HepG2 (cell line): ENCODE data around the gene IPO8. TPM values are rescaled to one million over a fixed set of nuclear protein-coding genes. Genes with fewer than 3 reads are reported as not detected.

Source experiments
- ASH2L ChIP-seq: fragments of 300-600, 200-600 bp; sonication (generic); IDR thresholded peaks from 2 replicates; pipeline ENCODE4 v1.7.0; 2017; ENCODE audit warnings: low read depth, mild to moderate bottlenecking, moderate library complexity, mixed read lengths, low read length; ENCODE audit not compliant: insufficient read length
- ATF1 ChIP-seq: IDR thresholded peaks from 2 replicates; pipeline ENCODE4 v1.6.1; 2016; ENCODE audit warnings: mild to moderate bottlenecking, control low read depth
- CC2D1A ChIP-seq: sonication (generic); formaldehyde crosslinking; IDR thresholded peaks from 2 replicates; pipeline ENCODE4 v1.8.1; 2023; ENCODE audit warnings: mild to moderate bottlenecking, missing genetic modification reagents
- CEBPG ChIP-seq: IDR thresholded peaks from 2 replicates; pipeline ENCODE4 v1.6.1; 2016
- DRAP1 ChIP-seq: IDR thresholded peaks from 2 replicates; pipeline ENCODE4 v1.6.1; 2016; ENCODE audit warnings: missing genetic modification reagents, missing compliant biosample characterization
- EP300 ChIP-seq, 3 experiments: sonication (generic) in 1 of 3; formaldehyde crosslinking in 1 of 3; IDR thresholded peaks; 2 replicates each; pipeline versions ENCODE4 v1.5.1 to v1.6.1; 2011 to 2020; ENCODE audit warnings: low read depth in 2 of 3, low read length in 2 of 3, borderline replicate concordance in 1 of 3, improper control_type of control experiment in 1 of 3, mild to moderate bottlenecking in 1 of 3, missing genetic modification reagents in 1 of 3, moderate library complexity in 1 of 3
- ERF ChIP-seq: IDR thresholded peaks from 2 replicates; pipeline ENCODE4 v1.6.1; 2018; ENCODE audit warnings: missing biosample characterization, missing genetic modification reagents
- GATAD2A ChIP-seq: IDR thresholded peaks from 2 replicates; pipeline ENCODE4 v1.6.1; 2016
- HOMEZ ChIP-seq: IDR thresholded peaks from 2 replicates; pipeline ENCODE4 v1.6.1; 2016; ENCODE audit warnings: low read depth
- NFATC3 ChIP-seq: sonication (generic); formaldehyde crosslinking; IDR thresholded peaks from 2 replicates; pipeline ENCODE4 v1.5.1; 2020; ENCODE audit warnings: mild to moderate bottlenecking, missing genetic modification reagents
- NFRKB ChIP-seq: fragments of 450-650 bp; IDR thresholded peaks from 2 replicates; pipeline ENCODE4 v1.6.1; 2017
- PRMT3 ChIP-seq: sonication (generic); formaldehyde crosslinking; IDR thresholded peaks from 2 replicates; pipeline ENCODE4 v1.8.1; 2022; ENCODE audit warnings: low read depth, mild to moderate bottlenecking, moderate library complexity, missing genetic modification reagents, borderline replicate concordance
- RFX5 ChIP-seq: IDR thresholded peaks from 2 replicates; pipeline ENCODE4 v1.6.1; 2011; ENCODE audit warnings: low read depth, low read length, improper control_type of control experiment
- SCMH1 ChIP-seq: sonication (generic); formaldehyde crosslinking; IDR thresholded peaks from 2 replicates; pipeline ENCODE4 v1.9.0; 2021; ENCODE audit warnings: missing genetic modification reagents, mild to moderate bottlenecking, borderline replicate concordance
- SNAI1 ChIP-seq: sonication (generic); formaldehyde crosslinking; IDR thresholded peaks from 2 replicates; pipeline ENCODE4 v1.5.0; 2020; ENCODE audit warnings: mild to moderate bottlenecking, missing genetic modification reagents, borderline replicate concordance
- ZNF20 ChIP-seq: sonication (generic); formaldehyde crosslinking; IDR thresholded peaks from 2 replicates; pipeline ENCODE4 v1.4.0; 2020; ENCODE audit warnings: mild to moderate bottlenecking, moderate library complexity, missing genetic modification reagents
- ZNF24 ChIP-seq: fragments of 450-650 bp; IDR thresholded peaks from 2 replicates; pipeline ENCODE4 v1.6.1; 2017; ENCODE audit warnings: antibody characterized with exemption, mild to moderate bottlenecking
- ZSCAN9 ChIP-seq: IDR thresholded peaks from 2 replicates; pipeline ENCODE4 v1.6.1; 2016; ENCODE audit warnings: borderline replicate concordance
- polyA plus RNA-seq, 8 experiments: library from polyadenylated mRNA; depleted of rRNA in 3 of 8; stranded (reverse) in 7 of 8; unstranded in 1 of 8; fragments of >200 nt; fragmentation: Illumina TruSeq in 4 of 8; extraction: Trizol in 4 of 8; gene quantifications; 2 replicates each; pipeline versions ENCODE4 v1.2.1 to v1.2.3, GENCODE V29; 2011 to 2016; ENCODE audit warnings: low read depth in 4 of 8, missing spikeins in 1 of 8, mixed read lengths in 1 of 8; ENCODE audit not compliant: insufficient read depth in 1 of 8
- total RNA-seq, 5 experiments: library from RNA; depleted of rRNA; stranded (reverse); fragments of >200 nt; fragmentation: Illumina TruSeq; extraction: Trizol; gene quantifications; 2 replicates each; pipeline ENCODE4 v1.2.3, GENCODE V29; 2016; ENCODE audit warnings: low read depth in 1 of 5
- TF ChIP-seq, protein P1 (sequence below): IDR thresholded peaks from 2 replicates; pipeline ENCODE4 v1.6.1; 2016; ENCODE audit warnings: mild to moderate bottlenecking
- TF ChIP-seq, protein P2 (sequence below): sonication (generic); formaldehyde crosslinking; IDR thresholded peaks from 2 replicates; pipeline ENCODE4 v1.8.1; 2023; ENCODE audit warnings: mild to moderate bottlenecking, missing genetic modification reagents
- TF ChIP-seq, protein P3 (sequence below): sonication (generic); formaldehyde crosslinking; IDR thresholded peaks from 2 replicates; pipeline ENCODE4 v1.4.0; 2020; ENCODE audit warnings: missing genetic modification reagents
- TF ChIP-seq, protein P4 (sequence below): sonication (generic); formaldehyde crosslinking; IDR thresholded peaks from 2 replicates; pipeline ENCODE4 v1.5.0; 2020; ENCODE audit warnings: mild to moderate bottlenecking, missing genetic modification reagents, moderate library complexity

IPO8 gene
- total and polyA plus RNA-seq, 2 of the 13 experiments (the other 11 are each of a cell fraction or from before 2014, with no cell fraction given): 6.3 to 21.8 TPM

DNA sequence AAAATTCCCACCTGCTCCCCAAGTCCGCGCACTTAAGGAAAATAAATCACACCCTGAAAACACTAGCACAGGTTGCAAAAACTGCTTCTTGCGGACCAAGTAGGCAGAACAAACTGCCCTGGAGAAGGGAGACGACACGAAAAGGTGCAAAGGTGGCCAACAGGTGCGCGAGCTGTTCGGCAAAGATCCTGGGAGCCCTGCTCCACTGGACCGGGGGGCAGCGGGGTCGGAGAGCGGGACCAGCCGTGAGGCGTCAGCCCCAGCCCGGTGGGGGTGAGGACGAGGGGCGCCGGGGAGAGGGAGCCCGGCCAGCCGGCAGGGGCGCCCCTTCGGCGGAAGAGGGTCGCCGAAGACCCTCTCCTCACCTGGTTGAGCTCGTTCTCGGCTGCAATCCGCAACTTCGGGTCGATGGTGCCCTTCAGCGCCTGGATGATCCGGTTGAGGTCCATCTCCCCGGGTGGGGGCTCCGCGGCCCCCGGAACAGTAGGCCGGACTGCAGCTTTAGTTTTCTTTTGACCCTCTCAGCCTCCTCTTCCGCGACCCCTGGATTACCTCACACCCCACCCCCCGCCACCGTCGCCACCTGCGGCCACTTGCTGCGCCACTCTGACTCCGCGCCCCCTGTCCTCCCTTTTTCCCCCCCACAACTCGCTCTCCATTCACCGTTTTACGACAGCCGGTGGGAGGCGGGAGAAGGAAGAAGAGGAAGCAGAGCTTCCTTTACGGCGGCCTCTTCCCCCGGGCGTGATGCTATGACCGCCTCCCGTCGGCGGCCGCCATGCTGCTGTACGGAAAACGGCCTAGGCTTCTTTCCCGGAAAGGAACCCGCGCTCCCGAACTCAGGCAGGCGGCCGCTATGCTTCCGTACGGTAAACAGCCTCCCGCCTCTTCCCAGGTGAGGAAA lies at the start of gene IPO8 (continued):
- 0 out of 2 replicates have a peak, but pooled peaks have one; percentile 22 for TF ChIP-seq DRAP1 (CRISPR knock-in tag)
- TF ChIP-seq SNAI1 (CRISPR knock-in tag): no peak
- no peak for TF ChIP-seq PRMT3 (CRISPR knock-in tag)
- TF ChIP-seq ATF1: no peak
- TF ChIP-seq ZNF24: no peak
- no peak for TF ChIP-seq SCMH1 (CRISPR knock-in tag)
- peak; percentile 75 for TF ChIP-seq ASH2L
- no peak for TF ChIP-seq ERF (CRISPR knock-in tag)
- TF ChIP-seq GATAD2A (CRISPR knock-in tag): no peak
- TF ChIP-seq, protein P1, sequence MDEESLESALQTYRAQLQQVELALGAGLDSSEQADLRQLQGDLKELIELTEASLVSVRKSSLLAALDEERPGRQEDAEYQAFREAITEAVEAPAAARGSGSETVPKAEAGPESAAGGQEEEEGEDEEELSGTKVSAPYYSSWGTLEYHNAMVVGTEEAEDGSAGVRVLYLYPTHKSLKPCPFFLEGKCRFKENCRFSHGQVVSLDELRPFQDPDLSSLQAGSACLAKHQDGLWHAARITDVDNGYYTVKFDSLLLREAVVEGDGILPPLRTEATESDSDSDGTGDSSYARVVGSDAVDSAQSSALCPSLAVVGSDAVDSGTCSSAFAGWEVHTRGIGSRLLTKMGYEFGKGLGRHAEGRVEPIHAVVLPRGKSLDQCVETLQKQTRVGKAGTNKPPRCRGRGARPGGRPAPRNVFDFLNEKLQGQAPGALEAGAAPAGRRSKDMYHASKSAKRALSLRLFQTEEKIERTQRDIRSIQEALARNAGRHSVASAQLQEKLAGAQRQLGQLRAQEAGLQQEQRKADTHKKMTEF (CRISPR knock-in tag): peak; percentile 18; the same call in 1 of the 2 replicates
- TF ChIP-seq, protein P2, sequence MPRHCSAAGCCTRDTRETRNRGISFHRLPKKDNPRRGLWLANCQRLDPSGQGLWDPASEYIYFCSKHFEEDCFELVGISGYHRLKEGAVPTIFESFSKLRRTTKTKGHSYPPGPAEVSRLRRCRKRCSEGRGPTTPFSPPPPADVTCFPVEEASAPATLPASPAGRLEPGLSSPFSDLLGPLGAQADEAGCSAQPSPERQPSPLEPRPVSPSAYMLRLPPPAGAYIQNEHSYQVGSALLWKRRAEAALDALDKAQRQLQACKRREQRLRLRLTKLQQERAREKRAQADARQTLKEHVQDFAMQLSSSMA: no peak
- peak; percentile 42 for TF ChIP-seq NFRKB
- no peak for TF ChIP-seq CEBPG (CRISPR knock-in tag)
- no peak for TF ChIP-seq HOMEZ (CRISPR knock-in tag)
- no peak for TF ChIP-seq RFX5
- no peak for TF ChIP-seq CC2D1A (CRISPR knock-in tag)
- TF ChIP-seq, protein P3, sequence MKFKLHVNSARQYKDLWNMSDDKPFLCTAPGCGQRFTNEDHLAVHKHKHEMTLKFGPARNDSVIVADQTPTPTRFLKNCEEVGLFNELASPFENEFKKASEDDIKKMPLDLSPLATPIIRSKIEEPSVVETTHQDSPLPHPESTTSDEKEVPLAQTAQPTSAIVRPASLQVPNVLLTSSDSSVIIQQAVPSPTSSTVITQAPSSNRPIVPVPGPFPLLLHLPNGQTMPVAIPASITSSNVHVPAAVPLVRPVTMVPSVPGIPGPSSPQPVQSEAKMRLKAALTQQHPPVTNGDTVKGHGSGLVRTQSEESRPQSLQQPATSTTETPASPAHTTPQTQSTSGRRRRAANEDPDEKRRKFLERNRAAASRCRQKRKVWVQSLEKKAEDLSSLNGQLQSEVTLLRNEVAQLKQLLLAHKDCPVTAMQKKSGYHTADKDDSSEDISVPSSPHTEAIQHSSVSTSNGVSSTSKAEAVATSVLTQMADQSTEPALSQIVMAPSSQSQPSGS (CRISPR knock-in tag): no peak
- no peak for TF ChIP-seq ZNF20 (CRISPR knock-in tag)
- no peak for TF ChIP-seq ZSCAN9
- TF ChIP-seq, protein P4, sequence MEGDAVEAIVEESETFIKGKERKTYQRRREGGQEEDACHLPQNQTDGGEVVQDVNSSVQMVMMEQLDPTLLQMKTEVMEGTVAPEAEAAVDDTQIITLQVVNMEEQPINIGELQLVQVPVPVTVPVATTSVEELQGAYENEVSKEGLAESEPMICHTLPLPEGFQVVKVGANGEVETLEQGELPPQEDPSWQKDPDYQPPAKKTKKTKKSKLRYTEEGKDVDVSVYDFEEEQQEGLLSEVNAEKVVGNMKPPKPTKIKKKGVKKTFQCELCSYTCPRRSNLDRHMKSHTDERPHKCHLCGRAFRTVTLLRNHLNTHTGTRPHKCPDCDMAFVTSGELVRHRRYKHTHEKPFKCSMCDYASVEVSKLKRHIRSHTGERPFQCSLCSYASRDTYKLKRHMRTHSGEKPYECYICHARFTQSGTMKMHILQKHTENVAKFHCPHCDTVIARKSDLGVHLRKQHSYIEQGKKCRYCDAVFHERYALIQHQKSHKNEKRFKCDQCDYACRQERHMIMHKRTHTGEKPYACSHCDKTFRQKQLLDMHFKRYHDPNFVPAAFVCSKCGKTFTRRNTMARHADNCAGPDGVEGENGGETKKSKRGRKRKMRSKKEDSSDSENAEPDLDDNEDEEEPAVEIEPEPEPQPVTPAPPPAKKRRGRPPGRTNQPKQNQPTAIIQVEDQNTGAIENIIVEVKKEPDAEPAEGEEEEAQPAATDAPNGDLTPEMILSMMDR (CRISPR knock-in tag): peak; percentile 1; the same call in 1 of the 2 replicates
- 0 out of 2 replicates have a peak, but pooled peaks have one; percentile 4 for TF ChIP-seq NFATC3 (CRISPR knock-in tag)
- TF ChIP-seq EP300 (IDR thresholded peaks at IDR 0.05; ENCODE audit: low read depth in 2 of 2, low read length in 2 of 2): no peak
- no peak for TF ChIP-seq EP300 (CRISPR knock-in tag; IDR thresholded peaks at IDR 0.05; ENCODE audit: borderline replicate concordance)
